NCI-H1048 (cell line): ENCODE data around the gene RNGTT.
"Not testable (repeated sequence)": the region's sequence is repeated elsewhere in the genome, so short reads cannot be mapped to it uniquely, and the experiment has no call there.

ENCODE experiments used
- DNase-seq: peaks from one replicate; lab custom pipeline; 2025; lab: John Stamatoyannopoulos, UW

RNGTT gene

GRCh38 chr6:88864359-88865054 is 98.9 kb downstream of the RNGTT start:
- DNase-seq: no peak

GRCh38 chr6:88860310-88860709 is 103.1 kb downstream of the RNGTT start:
- no peak for DNase-seq

- no peak for DNase-seq
These were observed 105.0 kb downstream of the RNGTT start for GRCh38 chr6:88858455-88858854.

- no peak for DNase-seq
These were observed 106.9 kb downstream of the RNGTT start for GRCh38 chr6:88856566-88856965.

GRCh38 chr6:88855541-88856147 is 107.8 kb downstream of the RNGTT start:
- DNase-seq: no peak

GRCh38 chr6:88852775-88853174 is 110.6 kb downstream of the RNGTT start:
- DNase-seq: no peak

GRCh38 chr6:88852000-88852399 is 111.4 kb downstream of the RNGTT start:
- DNase-seq: no peak

- DNase-seq: no peak
These were observed 114.5 kb downstream of the RNGTT start for GRCh38 chr6:88848870-88849269.

- no peak for DNase-seq
These were observed 120.4 kb downstream of the RNGTT start for GRCh38 chr6:88843040-88843439.

- DNase-seq: no peak
These were observed 121.1 kb downstream of the RNGTT start for GRCh38 chr6:88842320-88842719.

GRCh38 chr6:88840796-88841539 is 122.5 kb downstream of the RNGTT start:
- DNase-seq: no peak

- DNase-seq: no peak
These were observed 123.1 kb downstream of the RNGTT start for GRCh38 chr6:88840289-88840688.

- DNase-seq: no peak
These were observed 124.1 kb downstream of the RNGTT start for GRCh38 chr6:88839280-88839679.

- no peak for DNase-seq
These were observed 128.2 kb downstream of the RNGTT start for GRCh38 chr6:88835210-88835609.

- not testable (repeated sequence) for DNase-seq
These were observed 130.3 kb downstream of the RNGTT start for GRCh38 chr6:88833071-88833470.

GRCh38 chr6:88827599-88827998 is 135.8 kb downstream of the RNGTT start:
- not testable (repeated sequence) for DNase-seq

GRCh38 chr6:88825856-88826255 is 137.6 kb downstream of the RNGTT start:
- DNase-seq: no peak

- DNase-seq: no peak
These were observed 139.4 kb downstream of the RNGTT start for GRCh38 chr6:88823998-88824397.

GRCh38 chr6:88815491-88815890 is 147.9 kb downstream of the RNGTT start:
- DNase-seq: no peak

GRCh38 chr6:88814909-88815308 is 148.5 kb downstream of the RNGTT start:
- no peak for DNase-seq

GRCh38 chr6:88813045-88813444 is 150.4 kb downstream of the RNGTT start:
- DNase-seq: no peak

- DNase-seq: no peak
These were observed 152.7 kb downstream of the RNGTT start for GRCh38 chr6:88810701-88811100.

GRCh38 chr6:88810089-88810488 is 153.3 kb downstream of the RNGTT start:
- DNase-seq: no peak
